ENCODE measurements around the gene PEAK1.

- TF ChIP-seq, protein P1, sequence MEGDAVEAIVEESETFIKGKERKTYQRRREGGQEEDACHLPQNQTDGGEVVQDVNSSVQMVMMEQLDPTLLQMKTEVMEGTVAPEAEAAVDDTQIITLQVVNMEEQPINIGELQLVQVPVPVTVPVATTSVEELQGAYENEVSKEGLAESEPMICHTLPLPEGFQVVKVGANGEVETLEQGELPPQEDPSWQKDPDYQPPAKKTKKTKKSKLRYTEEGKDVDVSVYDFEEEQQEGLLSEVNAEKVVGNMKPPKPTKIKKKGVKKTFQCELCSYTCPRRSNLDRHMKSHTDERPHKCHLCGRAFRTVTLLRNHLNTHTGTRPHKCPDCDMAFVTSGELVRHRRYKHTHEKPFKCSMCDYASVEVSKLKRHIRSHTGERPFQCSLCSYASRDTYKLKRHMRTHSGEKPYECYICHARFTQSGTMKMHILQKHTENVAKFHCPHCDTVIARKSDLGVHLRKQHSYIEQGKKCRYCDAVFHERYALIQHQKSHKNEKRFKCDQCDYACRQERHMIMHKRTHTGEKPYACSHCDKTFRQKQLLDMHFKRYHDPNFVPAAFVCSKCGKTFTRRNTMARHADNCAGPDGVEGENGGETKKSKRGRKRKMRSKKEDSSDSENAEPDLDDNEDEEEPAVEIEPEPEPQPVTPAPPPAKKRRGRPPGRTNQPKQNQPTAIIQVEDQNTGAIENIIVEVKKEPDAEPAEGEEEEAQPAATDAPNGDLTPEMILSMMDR (optimal IDR thresholded peaks at IDR 0.05 in 1 of 3, IDR thresholded peaks at IDR 0.05 in 1 of 3, conservative IDR thresholded peaks at IDR 0.05 in 1 of 3; ENCODE audit: extremely low read depth in 1 of 3, insufficient read depth in 2 of 3, low read length in 3 of 3): no peak
- TF ChIP-seq EZH2 (IDR thresholded peaks at IDR 0.05; ENCODE audit: low read length): no peak
Measured at GRCh38 chr15:77196381-77196780, 223.5 kb downstream of the PEAK1 start.

Data from keratinocyte (primary cell).